LNCaP clone FGC (cell line): ENCODE measurements around the gene ADGRG7.

Experiments used
- DNase-seq: peaks from one replicate; pipeline ENCODE4 v3.0.0-alpha.2; 2011; ENCODE audit warnings: low read depth
- H3K4me3 ChIP-seq: 2 replicates; pipeline ENCODE4 v1.5.1; 2011; ENCODE audit warnings: mild to moderate bottlenecking, low read depth, low read length, control low read depth
- CTCF ChIP-seq: IDR thresholded peaks from 2 replicates; pipeline ENCODE4 v1.5.1; 2012; ENCODE audit warnings: mild to moderate bottlenecking; ENCODE audit not compliant: control insufficient read depth, insufficient read depth; ENCODE audit errors: extremely low read depth

Gene ADGRG7

GRCh38 chr3:100609305-100609704 is at the start of gene ADGRG7:
ADGRG7 (plus strand) TSS chr3:100609601; CDS start chr3:100609857, 256 bp downstream.
- H3K4me3 ChIP-seq, result no peak within 1 kb of the TSS
- DNase-seq, result no peak
- no peak for TF ChIP-seq CTCF

GRCh38 chr3:100560426-100560825 is 49.0 kb upstream of the ADGRG7 start:
- TF ChIP-seq CTCF, result no peak
- no peak overlapping the region for H3K4me3 ChIP-seq
- peak; percentile 43 for DNase-seq

- H3K4me3 ChIP-seq, result peak overlapping the region; percentile 8; the same call in 1 of the 2 replicates
- DNase-seq, result peak; percentile 58
- TF ChIP-seq CTCF, result no peak
Measured at GRCh38 chr3:100561459-100562158, 47.8 kb upstream of the ADGRG7 start.

- no peak for TF ChIP-seq CTCF
- no peak for DNase-seq
- H3K4me3 ChIP-seq, result no peak overlapping the region
Measured at GRCh38 chr3:100562224-100562857, 47.1 kb upstream of the ADGRG7 start.

- no peak for TF ChIP-seq CTCF
- no peak overlapping the region for H3K4me3 ChIP-seq
- DNase-seq, result no peak
Measured at GRCh38 chr3:100563228-100563627, 46.2 kb upstream of the ADGRG7 start.

GRCh38 chr3:100563652-100564211 is 45.7 kb upstream of the ADGRG7 start:
- no peak for TF ChIP-seq CTCF
- no peak for DNase-seq
- no peak overlapping the region for H3K4me3 ChIP-seq
